DOHH2 (cell line): ENCODE measurements around the gene CLDN34.

Experiments
- H3F3A ChIP-seq: fragments of 200-600 bp; sonication (generic), shearing (Covaris generic); 2 replicates; pipeline ENCODE4 v1.6.0; 2016; ENCODE audit warnings: antibody characterized with exemption, mild to moderate bottlenecking; ENCODE audit not compliant: control insufficient read depth, insufficient read depth
- H3K27ac ChIP-seq: fragments of 200-600 bp; sonication (generic); 2 replicates; pipeline ENCODE4 v1.5.1; 2014; ENCODE audit warnings: low read depth, mild to moderate bottlenecking, low read length, moderate library complexity
- H3K27me3 ChIP-seq: fragments of 200-600 bp; sonication (generic); 2 replicates; pipeline ENCODE4 v1.6.1; 2014; ENCODE audit warnings: mild to moderate bottlenecking, low read length, mixed read lengths; ENCODE audit not compliant: control insufficient read depth
- H3K36me3 ChIP-seq: fragments of 200-600 bp; sonication (generic); 2 replicates; pipeline ENCODE4 v1.6.1; 2014; ENCODE audit warnings: mild to moderate bottlenecking, low read length, moderate library complexity, mixed read lengths; ENCODE audit not compliant: control insufficient read depth
- H3K4me1 ChIP-seq: fragments of 200-600 bp; sonication (generic); 2 replicates; pipeline ENCODE4 v1.6.1; 2014; ENCODE audit warnings: mild to moderate bottlenecking, low read length, mixed read lengths; ENCODE audit not compliant: control insufficient read depth
- H3K4me2 ChIP-seq: fragments of 200-600 bp; sonication (generic); 2 replicates; pipeline ENCODE4 v1.6.0; 2014; ENCODE audit warnings: mild to moderate bottlenecking, low read length, moderate library complexity
- H3K4me3 ChIP-seq: fragments of 200-600 bp; sonication (generic); 2 replicates; pipeline ENCODE4 v1.5.1; 2014; ENCODE audit warnings: mild to moderate bottlenecking, low read length, mixed read lengths
- H3K79me2 ChIP-seq: fragments of 200-600 bp; sonication (generic); 2 replicates; pipeline ENCODE4 v1.6.1; 2014; ENCODE audit warnings: mild to moderate bottlenecking, low read length, mixed read lengths; ENCODE audit not compliant: control insufficient read depth
- H3K9me2 ChIP-seq: fragments of 200-600 bp; sonication (generic); replicated peaks from 2 replicates; pipeline ENCODE4 v1.6.1; 2014; ENCODE audit warnings: mild to moderate bottlenecking, low read length, mixed read lengths; ENCODE audit not compliant: control insufficient read depth
- H3K9me3 ChIP-seq: fragments of 200-600 bp; sonication (generic); 2 replicates; pipeline ENCODE4 v1.6.1; 2014; ENCODE audit warnings: antibody characterized with exemption, low read length, mixed read lengths; ENCODE audit not compliant: control insufficient read depth, insufficient read depth
- H4K20me1 ChIP-seq: fragments of 200-600 bp; sonication (generic); 2 replicates; pipeline ENCODE4 v1.6.0; 2014; ENCODE audit warnings: low read depth, mild to moderate bottlenecking, antibody characterized with exemption, low read length, moderate library complexity; ENCODE audit not compliant: control insufficient read depth, insufficient read depth
- EZH2phosphoT487 ChIP-seq: fragments of 200-600 bp; sonication (generic); IDR thresholded peaks from 2 replicates; pipeline ENCODE4 v1.6.1; 2017; ENCODE audit warnings: borderline replicate concordance, mild to moderate bottlenecking, antibody characterized with exemption, low read length, moderate library complexity, mixed read lengths
- TF ChIP-seq, protein P1 (sequence below): fragments of 200-600 bp; sonication (generic); IDR thresholded peaks from one replicate; pipeline ENCODE4 v1.5.1; 2014; ENCODE audit warnings: antibody characterized with exemption, mild to moderate bottlenecking, low read depth, low read length; ENCODE audit not compliant: poor library complexity, severe bottlenecking

CLDN34 gene

GRCh38 chrX:10006770-10007169 lies 39.6 kb downstream of the CLDN34 start:
- H3K4me3 ChIP-seq: no peak overlapping the region
- 0 out of 2 replicates have a peak, but pooled peaks cover 5% of the 10 kb centered on the region for H3K27me3 ChIP-seq
- H3K27ac ChIP-seq: no peak overlapping the region
- no peaks in the 10 kb centered on the region for H4K20me1 ChIP-seq
- no peaks in the 10 kb centered on the region for H3K9me2 ChIP-seq
- no peaks in the 10 kb centered on the region for H3K79me2 ChIP-seq
- H3K9me3 ChIP-seq: no peaks in the 10 kb centered on the region
- H3K4me2 ChIP-seq: no peak overlapping the region
- no peaks in the 10 kb centered on the region for H3F3A ChIP-seq
- peaks cover 23% of the 10 kb centered on the region for H3K4me1 ChIP-seq
- no peaks in the 10 kb centered on the region for H3K36me3 ChIP-seq
- TF ChIP-seq, protein P1, sequence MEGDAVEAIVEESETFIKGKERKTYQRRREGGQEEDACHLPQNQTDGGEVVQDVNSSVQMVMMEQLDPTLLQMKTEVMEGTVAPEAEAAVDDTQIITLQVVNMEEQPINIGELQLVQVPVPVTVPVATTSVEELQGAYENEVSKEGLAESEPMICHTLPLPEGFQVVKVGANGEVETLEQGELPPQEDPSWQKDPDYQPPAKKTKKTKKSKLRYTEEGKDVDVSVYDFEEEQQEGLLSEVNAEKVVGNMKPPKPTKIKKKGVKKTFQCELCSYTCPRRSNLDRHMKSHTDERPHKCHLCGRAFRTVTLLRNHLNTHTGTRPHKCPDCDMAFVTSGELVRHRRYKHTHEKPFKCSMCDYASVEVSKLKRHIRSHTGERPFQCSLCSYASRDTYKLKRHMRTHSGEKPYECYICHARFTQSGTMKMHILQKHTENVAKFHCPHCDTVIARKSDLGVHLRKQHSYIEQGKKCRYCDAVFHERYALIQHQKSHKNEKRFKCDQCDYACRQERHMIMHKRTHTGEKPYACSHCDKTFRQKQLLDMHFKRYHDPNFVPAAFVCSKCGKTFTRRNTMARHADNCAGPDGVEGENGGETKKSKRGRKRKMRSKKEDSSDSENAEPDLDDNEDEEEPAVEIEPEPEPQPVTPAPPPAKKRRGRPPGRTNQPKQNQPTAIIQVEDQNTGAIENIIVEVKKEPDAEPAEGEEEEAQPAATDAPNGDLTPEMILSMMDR: no peak
- TF ChIP-seq EZH2phosphoT487: no peak

- H3K9me2 ChIP-seq: no peaks in the 10 kb centered on the region
- H3K4me1 ChIP-seq: peaks cover 32% of the 10 kb centered on the region
- H3K79me2 ChIP-seq: no peaks in the 10 kb centered on the region
- H3K27me3 ChIP-seq: 0 out of 2 replicates have a peak, but pooled peaks cover 5% of the 10 kb centered on the region
- no peaks in the 10 kb centered on the region for H3F3A ChIP-seq
- no peaks in the 10 kb centered on the region for H4K20me1 ChIP-seq
- no peaks in the 10 kb centered on the region for H3K9me3 ChIP-seq
- no peak overlapping the region for H3K4me3 ChIP-seq
- TF ChIP-seq, protein P1: no peak
- TF ChIP-seq EZH2phosphoT487: no peak
- H3K4me2 ChIP-seq: no peak overlapping the region
- H3K27ac ChIP-seq: no peak overlapping the region
- no peaks in the 10 kb centered on the region for H3K36me3 ChIP-seq
These were observed 40.5 kb downstream of the CLDN34 start for GRCh38 chrX:10007621-10008020.

DNA sequence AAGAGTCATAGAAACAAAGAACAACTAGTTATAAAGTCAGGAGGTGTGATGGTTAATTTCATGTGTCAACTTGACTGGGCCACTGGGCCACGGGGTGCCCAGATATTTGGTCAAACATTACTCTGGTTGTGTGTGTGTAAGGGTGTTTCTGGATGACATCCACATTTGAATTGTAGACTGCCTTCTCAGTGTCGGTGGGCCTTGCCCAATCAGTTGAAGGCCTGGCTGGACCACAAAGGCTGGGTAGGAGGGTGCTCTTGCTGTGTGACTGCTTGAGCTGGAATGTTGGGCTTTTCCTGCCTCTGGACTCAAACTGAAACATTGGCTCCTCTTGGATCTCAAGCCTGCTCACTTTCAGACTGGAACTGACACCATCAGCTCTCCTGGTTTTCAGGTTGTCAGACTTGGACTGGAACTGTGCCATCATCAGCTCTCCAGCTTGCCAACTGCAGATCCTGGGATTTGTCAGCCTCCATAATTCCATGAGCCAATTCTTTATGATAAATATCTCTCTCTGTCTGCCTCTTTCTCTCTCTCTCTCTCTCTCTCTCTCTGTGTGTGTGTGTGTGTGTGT lies 41.4 kb downstream of the CLDN34 start:
- Histone ChIP-seq H3K27ac (no peak overlapping the region), H3K4me2 (no peak overlapping the region), H3K4me3 (no peak overlapping the region), H3K9me3 (no peaks in the 10 kb centered on the region), H4K20me1 (no peaks in the 10 kb centered on the region), H3K36me3 (no peaks in the 10 kb centered on the region), H3K4me1 (peaks cover 38% of the 10 kb centered on the region), H3F3A (no peaks in the 10 kb centered on the region), H3K9me2 (no peaks in the 10 kb centered on the region), H3K79me2 (no peaks in the 10 kb centered on the region), H3K27me3 (0 out of 2 replicates have a peak, but pooled peaks cover 5% of the 10 kb centered on the region)
- TF ChIP-seq EZH2phosphoT487: no peak
- TF ChIP-seq, protein P1: no peak
